ENCODE measurements around the gene AIG1. TPM values are rescaled to one million over a fixed set of nuclear protein-coding genes. Genes with fewer than 3 reads are reported as not detected.

Gene AIG1
- total RNA-seq, 1 donor from 2014 or later, result 17.5 TPM

GRCh38 chr6:143248359-143248758 is 187.7 kb downstream of the AIG1 start:
- peaks cover 4% of the 10 kb centered on the region for H3K36me3 Mint-ChIP-seq (ENCODE audit: low read depth, unreplicated experiment)
- H3K27me3 Mint-ChIP-seq (ENCODE audit: unreplicated experiment), result no peaks in the 10 kb centered on the region
- no peak overlapping the region for H3K4me3 Mint-ChIP-seq (ENCODE audit: unreplicated experiment)
- H3K27ac Mint-ChIP-seq (ENCODE audit: unreplicated experiment), result no peak overlapping the region
- no peaks in the 10 kb centered on the region for H3K4me1 Mint-ChIP-seq (ENCODE audit: unreplicated experiment)
- TF ChIP-seq, protein P1, sequence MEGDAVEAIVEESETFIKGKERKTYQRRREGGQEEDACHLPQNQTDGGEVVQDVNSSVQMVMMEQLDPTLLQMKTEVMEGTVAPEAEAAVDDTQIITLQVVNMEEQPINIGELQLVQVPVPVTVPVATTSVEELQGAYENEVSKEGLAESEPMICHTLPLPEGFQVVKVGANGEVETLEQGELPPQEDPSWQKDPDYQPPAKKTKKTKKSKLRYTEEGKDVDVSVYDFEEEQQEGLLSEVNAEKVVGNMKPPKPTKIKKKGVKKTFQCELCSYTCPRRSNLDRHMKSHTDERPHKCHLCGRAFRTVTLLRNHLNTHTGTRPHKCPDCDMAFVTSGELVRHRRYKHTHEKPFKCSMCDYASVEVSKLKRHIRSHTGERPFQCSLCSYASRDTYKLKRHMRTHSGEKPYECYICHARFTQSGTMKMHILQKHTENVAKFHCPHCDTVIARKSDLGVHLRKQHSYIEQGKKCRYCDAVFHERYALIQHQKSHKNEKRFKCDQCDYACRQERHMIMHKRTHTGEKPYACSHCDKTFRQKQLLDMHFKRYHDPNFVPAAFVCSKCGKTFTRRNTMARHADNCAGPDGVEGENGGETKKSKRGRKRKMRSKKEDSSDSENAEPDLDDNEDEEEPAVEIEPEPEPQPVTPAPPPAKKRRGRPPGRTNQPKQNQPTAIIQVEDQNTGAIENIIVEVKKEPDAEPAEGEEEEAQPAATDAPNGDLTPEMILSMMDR (IDR thresholded peaks at IDR 0.05; ENCODE audit: unreplicated experiment), result no peak
- H3K9me3 Mint-ChIP-seq (ENCODE audit: unreplicated experiment), result no peaks in the 10 kb centered on the region
- DNase-seq (ENCODE audit: low spot score), result no peak

GRCh38 chr6:143251288-143251687 is 190.6 kb downstream of the AIG1 start:
- H3K9me3 Mint-ChIP-seq (ENCODE audit: unreplicated experiment), result no peaks in the 10 kb centered on the region
- no peaks in the 10 kb centered on the region for H3K27me3 Mint-ChIP-seq (ENCODE audit: unreplicated experiment)
- no peaks in the 10 kb centered on the region for H3K4me1 Mint-ChIP-seq (ENCODE audit: unreplicated experiment)
- DNase-seq (ENCODE audit: low spot score), result no peak
- H3K4me3 Mint-ChIP-seq (ENCODE audit: unreplicated experiment), result no peak overlapping the region
- H3K36me3 Mint-ChIP-seq (ENCODE audit: low read depth, unreplicated experiment), result peaks cover 1% of the 10 kb centered on the region
- H3K27ac Mint-ChIP-seq (ENCODE audit: unreplicated experiment), result no peak overlapping the region
- TF ChIP-seq, protein P1 (IDR thresholded peaks at IDR 0.05; ENCODE audit: unreplicated experiment), result no peak

GRCh38 chr6:143252961-143253360 is 192.3 kb downstream of the AIG1 start:
- H3K27me3 Mint-ChIP-seq (ENCODE audit: unreplicated experiment), result no peaks in the 10 kb centered on the region
- no peak overlapping the region for H3K27ac Mint-ChIP-seq (ENCODE audit: unreplicated experiment)
- H3K4me1 Mint-ChIP-seq (ENCODE audit: unreplicated experiment), result no peaks in the 10 kb centered on the region
- no peak overlapping the region for H3K4me3 Mint-ChIP-seq (ENCODE audit: unreplicated experiment)
- DNase-seq (ENCODE audit: low spot score), result no peak
- TF ChIP-seq, protein P1 (IDR thresholded peaks at IDR 0.05; ENCODE audit: unreplicated experiment), result no peak
- H3K9me3 Mint-ChIP-seq (ENCODE audit: unreplicated experiment), result no peaks in the 10 kb centered on the region
- no peaks in the 10 kb centered on the region for H3K36me3 Mint-ChIP-seq (ENCODE audit: low read depth, unreplicated experiment)

DNA sequence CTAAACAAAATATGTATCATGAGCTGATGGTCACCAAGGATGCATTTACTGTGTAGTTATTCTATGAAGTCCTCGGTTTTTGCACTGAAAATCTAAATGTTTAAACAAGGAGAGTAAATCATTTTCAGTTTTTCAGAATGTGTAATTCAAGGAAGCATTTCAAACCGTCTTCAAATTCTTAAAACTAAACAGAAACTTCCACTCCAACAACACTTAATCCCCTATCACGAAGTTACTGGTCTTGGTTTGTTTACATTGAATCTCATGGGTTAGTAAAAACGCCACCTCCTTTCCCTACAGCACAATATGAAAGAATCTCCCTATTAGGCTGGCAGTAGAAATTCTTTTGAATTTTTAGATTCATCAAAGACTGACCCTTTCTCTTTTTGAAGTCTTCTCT is 192.9 kb downstream of the AIG1 start:
- TF ChIP-seq, protein P1 (IDR thresholded peaks at IDR 0.05; ENCODE audit: unreplicated experiment), result no peak
- H3K4me1 Mint-ChIP-seq (ENCODE audit: unreplicated experiment), result no peaks in the 10 kb centered on the region
- DNase-seq (ENCODE audit: low spot score), result no peak
- no peaks in the 10 kb centered on the region for H3K9me3 Mint-ChIP-seq (ENCODE audit: unreplicated experiment)
- no peak overlapping the region for H3K4me3 Mint-ChIP-seq (ENCODE audit: unreplicated experiment)
- H3K27ac Mint-ChIP-seq (ENCODE audit: unreplicated experiment), result no peak overlapping the region
- no peaks in the 10 kb centered on the region for H3K36me3 Mint-ChIP-seq (ENCODE audit: low read depth, unreplicated experiment)
- H3K27me3 Mint-ChIP-seq (ENCODE audit: unreplicated experiment), result no peaks in the 10 kb centered on the region

GRCh38 chr6:143258945-143259344 is 198.3 kb downstream of the AIG1 start:
- Mint-ChIP-seq H3K9me3 (ENCODE audit: unreplicated experiment) (no peaks in the 10 kb centered on the region), H3K27me3 (ENCODE audit: unreplicated experiment) (no peaks in the 10 kb centered on the region), H3K4me1 (ENCODE audit: unreplicated experiment) (peaks cover 4% of the 10 kb centered on the region), H3K36me3 (ENCODE audit: low read depth, unreplicated experiment) (no peaks in the 10 kb centered on the region), H3K27ac (ENCODE audit: unreplicated experiment) (no peak overlapping the region), H3K4me3 (ENCODE audit: unreplicated experiment) (no peak overlapping the region)
- no peak for DNase-seq (ENCODE audit: low spot score)
- TF ChIP-seq, protein P1 (IDR thresholded peaks at IDR 0.05; ENCODE audit: unreplicated experiment), result no peak

Measured in endothelial cell (in vitro differentiated cells).